Measurements from ENCODE around the gene HSPB9. TPM values are rescaled to one million over a fixed set of nuclear protein-coding genes. Genes with fewer than 3 reads are reported as not detected.

HSPB9 gene
- total RNA-seq, 6 donors from 2014 or later: 0.15 to 1.0 TPM; not detected in 4

GRCh38 chr17:42101513-42102292 lies 20.9 kb upstream of the HSPB9 start:
- no peak overlapping the region for H3K27ac ChIP-seq
- H3K36me3 ChIP-seq: peaks cover 0 to 30% (median 15%) of the 10 kb centered on the region in 4 donors
- H3K9me3 ChIP-seq: no peaks in the 10 kb centered on the region
- peaks cover 0 to 12% (median 4%) of the 10 kb centered on the region in 4 donors for H3K27me3 ChIP-seq
- WGBS, 2 donors: 48 to 79% methylated on average over 5 to 13 of the region's 14 CpGs
- TF ChIP-seq EP300 (IDR thresholded peaks at IDR 0.05) (no peak), POLR2A (IDR thresholded peaks at IDR 0.05) (no peak), CTCF (IDR thresholded peaks at IDR 0.05) (peak; percentile 72 to 88 (median 80)), POLR2AphosphoS5 (IDR thresholded peaks at IDR 0.05) (no peak)
- H3K4me1 ChIP-seq: peaks cover 7 to 12% (median 10%) of the 10 kb centered on the region in 4 donors
- DNase-seq (peak in 1 of 2 donors; percentile 68), ATAC-seq (ENCODE audit: low FRiP score in 2 of 2) (peak; percentile 56 to 87)
- H3K4me3 ChIP-seq: no peak overlapping the region

GRCh38 chr17:42103221-42103954 lies 19.2 kb upstream of the HSPB9 start:
- TF ChIP-seq POLR2A (IDR thresholded peaks at IDR 0.05): no peak
- no peak for TF ChIP-seq POLR2AphosphoS5 (IDR thresholded peaks at IDR 0.05)
- no peak for TF ChIP-seq CTCF (IDR thresholded peaks at IDR 0.05)
- TF ChIP-seq EP300 (IDR thresholded peaks at IDR 0.05): no peak
- Histone ChIP-seq H3K9me3 (no peaks in the 10 kb centered on the region), H3K4me1 (peaks cover under 1 to 17% (median 8%) of the 10 kb centered on the region in 4 donors), H3K27ac (no peak overlapping the region), H3K36me3 (peaks cover 0 to 31% (median 15%) of the 10 kb centered on the region in 4 donors), H3K27me3 (peaks cover 0 to under 1% (median 0%) of the 10 kb centered on the region in 4 donors), H3K4me3 (no peak overlapping the region)
- ATAC-seq (ENCODE audit: low FRiP score in 2 of 2): no peak
- DNase-seq: no peak
- WGBS, 2 donors: 81 to 88% methylated on average over 6 to 7 of the region's 11 CpGs

- Histone ChIP-seq H3K27ac (no peak overlapping the region), H3K36me3 (peaks cover 0 to 40% (median 20%) of the 10 kb centered on the region in 4 donors), H3K4me3 (no peak overlapping the region), H3K9me3 (no peaks in the 10 kb centered on the region), H3K4me1 (peaks cover 0 to 15% (median 6%) of the 10 kb centered on the region in 4 donors), H3K27me3 (no peaks in the 10 kb centered on the region)
- WGBS, 2 donors: 74 to 85% methylated on average over 3 of the region's 3 CpGs
- DNase-seq (no peak), ATAC-seq (ENCODE audit: low FRiP score in 2 of 2) (no peak)
- TF ChIP-seq CTCF (IDR thresholded peaks at IDR 0.05) (no peak), POLR2A (IDR thresholded peaks at IDR 0.05) (no peak), EP300 (IDR thresholded peaks at IDR 0.05) (no peak), POLR2AphosphoS5 (IDR thresholded peaks at IDR 0.05) (no peak)
Observed at GRCh38 chr17:42104264-42104663, 18.3 kb upstream of the HSPB9 start.

GRCh38 chr17:42106009-42106408 lies 16.6 kb upstream of the HSPB9 start:
- no peak overlapping the region for H3K4me3 ChIP-seq
- peaks cover under 1 to 16% (median 8%) of the 10 kb centered on the region in 4 donors for H3K4me1 ChIP-seq
- ATAC-seq (ENCODE audit: low FRiP score in 2 of 2) (no peak), DNase-seq (no peak)
- H3K36me3 ChIP-seq: peaks cover 0 to 46% (median 20%) of the 10 kb centered on the region in 4 donors
- no peak overlapping the region for H3K27ac ChIP-seq
- no peaks in the 10 kb centered on the region for H3K27me3 ChIP-seq
- H3K9me3 ChIP-seq: no peaks in the 10 kb centered on the region
- TF ChIP-seq POLR2A (IDR thresholded peaks at IDR 0.05) (no peak), EP300 (IDR thresholded peaks at IDR 0.05) (no peak), CTCF (IDR thresholded peaks at IDR 0.05) (no peak), POLR2AphosphoS5 (IDR thresholded peaks at IDR 0.05) (no peak)
- 96 to 100% methylated on average over 2 of the region's 2 CpGs for WGBS, 2 donors

Data from upper lobe of left lung (tissue), 6 donors.